Right lobe of liver (tissue), 4 donors: ENCODE data around the gene MAJIN.

ENCODE experiments used
- POLR2A ChIP-seq: fragments of 450-650 bp; IDR thresholded peaks from one replicate; pipeline ENCODE4 v1.6.1; 2017; ENCODE audit warnings: antibody characterized with exemption, mild to moderate bottlenecking
- TF ChIP-seq, protein P1 (sequence below), 4 donors: fragments of 200-600 bp in 3 of 4; fragments of 450-650 bp in 1 of 4; IDR thresholded peaks; one replicate each; pipeline versions ENCODE4 v1.5.1 to v1.8.0; 2016 to 2022; ENCODE audit warnings: antibody characterized with exemption in 4 of 4, mild to moderate bottlenecking in 2 of 4
- donor health status: DM: no; HTN: no; CAD: no.
- donor health status: DM: no; HTN: no; CAD: no.
- donor health status: DM: no; HTN: yes; CAD: no.

DNA sequence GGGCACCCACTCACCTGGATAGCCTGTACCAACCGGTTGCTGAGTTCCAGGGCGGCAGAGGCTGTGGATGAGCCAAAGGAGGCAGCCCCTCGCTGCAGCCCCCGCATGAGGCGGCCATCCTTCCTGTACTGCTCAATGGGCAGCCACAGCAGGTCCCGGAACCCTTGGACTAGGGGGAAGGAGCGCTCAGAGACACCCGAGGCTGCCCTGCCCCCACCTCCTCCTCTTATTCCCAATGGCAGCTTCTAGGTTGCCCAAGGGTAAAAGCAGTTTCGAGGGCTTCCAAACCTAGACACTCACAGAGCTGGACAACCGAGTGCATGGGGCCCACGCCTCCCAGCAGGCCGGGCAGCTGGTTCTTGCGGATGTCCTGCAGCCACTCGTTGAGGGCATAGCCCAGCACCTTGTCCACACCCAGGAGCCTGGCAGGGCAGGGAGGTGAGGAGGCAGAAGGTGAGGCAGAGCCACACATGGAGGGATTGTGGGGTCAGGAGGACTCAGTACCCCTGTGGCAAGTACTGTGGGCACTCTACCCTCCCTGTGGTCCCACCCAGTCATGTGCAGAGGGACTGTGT lies 75.4 kb downstream of the MAJIN start:
- TF ChIP-seq, protein P1, sequence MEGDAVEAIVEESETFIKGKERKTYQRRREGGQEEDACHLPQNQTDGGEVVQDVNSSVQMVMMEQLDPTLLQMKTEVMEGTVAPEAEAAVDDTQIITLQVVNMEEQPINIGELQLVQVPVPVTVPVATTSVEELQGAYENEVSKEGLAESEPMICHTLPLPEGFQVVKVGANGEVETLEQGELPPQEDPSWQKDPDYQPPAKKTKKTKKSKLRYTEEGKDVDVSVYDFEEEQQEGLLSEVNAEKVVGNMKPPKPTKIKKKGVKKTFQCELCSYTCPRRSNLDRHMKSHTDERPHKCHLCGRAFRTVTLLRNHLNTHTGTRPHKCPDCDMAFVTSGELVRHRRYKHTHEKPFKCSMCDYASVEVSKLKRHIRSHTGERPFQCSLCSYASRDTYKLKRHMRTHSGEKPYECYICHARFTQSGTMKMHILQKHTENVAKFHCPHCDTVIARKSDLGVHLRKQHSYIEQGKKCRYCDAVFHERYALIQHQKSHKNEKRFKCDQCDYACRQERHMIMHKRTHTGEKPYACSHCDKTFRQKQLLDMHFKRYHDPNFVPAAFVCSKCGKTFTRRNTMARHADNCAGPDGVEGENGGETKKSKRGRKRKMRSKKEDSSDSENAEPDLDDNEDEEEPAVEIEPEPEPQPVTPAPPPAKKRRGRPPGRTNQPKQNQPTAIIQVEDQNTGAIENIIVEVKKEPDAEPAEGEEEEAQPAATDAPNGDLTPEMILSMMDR (IDR thresholded peaks at IDR 0.05), result no peak
- no peak for TF ChIP-seq POLR2A
